ENCODE measurements around the gene RPL22.
A peak's percentile ranks its signal among the peaks of the same experiment; 100 is the strongest.

Gene RPL22

GRCh38 chr1:6202256-6202655 is 2.9 kb upstream of the RPL22 start:
- H3K4me2 ChIP-seq (ENCODE audit: low read length): no peak overlapping the region
- H4K20me1 ChIP-seq (ENCODE audit: control insufficient read depth, insufficient read depth, low read depth, low read length): peaks cover 12% of the 10 kb centered on the region; the same call in 1 of the 2 replicates
- H3K27ac ChIP-seq (ENCODE audit: low read depth, low read length): no peak overlapping the region
- H3K27me3 ChIP-seq (ENCODE audit: control insufficient read depth, low read length): peaks cover 19% of the 10 kb centered on the region
- no peaks in the 10 kb centered on the region for H3K9me3 ChIP-seq (ENCODE audit: control insufficient read depth, insufficient read depth, low read length)
- peaks cover 32% of the 10 kb centered on the region for H3K79me2 ChIP-seq (ENCODE audit: control insufficient read depth, low read length)
- H3F3A ChIP-seq (ENCODE audit: control insufficient read depth, insufficient read depth): no peaks in the 10 kb centered on the region; the same call in 1 of the 2 replicates
- no peak overlapping the region for H3K4me3 ChIP-seq (ENCODE audit: low read length)
- peaks cover 31% of the 10 kb centered on the region for H3K4me1 ChIP-seq (ENCODE audit: control insufficient read depth, low read length)
- peaks cover 21% of the 10 kb centered on the region for H3K36me3 ChIP-seq (ENCODE audit: control insufficient read depth, low read length)
- no peak for TF ChIP-seq EZH2phosphoT487 (IDR thresholded peaks at IDR 0.05; ENCODE audit: borderline replicate concordance, low read length)
- H3K9me2 ChIP-seq (replicated peaks; ENCODE audit: control insufficient read depth, low read length): no peaks in the 10 kb centered on the region

DNA sequence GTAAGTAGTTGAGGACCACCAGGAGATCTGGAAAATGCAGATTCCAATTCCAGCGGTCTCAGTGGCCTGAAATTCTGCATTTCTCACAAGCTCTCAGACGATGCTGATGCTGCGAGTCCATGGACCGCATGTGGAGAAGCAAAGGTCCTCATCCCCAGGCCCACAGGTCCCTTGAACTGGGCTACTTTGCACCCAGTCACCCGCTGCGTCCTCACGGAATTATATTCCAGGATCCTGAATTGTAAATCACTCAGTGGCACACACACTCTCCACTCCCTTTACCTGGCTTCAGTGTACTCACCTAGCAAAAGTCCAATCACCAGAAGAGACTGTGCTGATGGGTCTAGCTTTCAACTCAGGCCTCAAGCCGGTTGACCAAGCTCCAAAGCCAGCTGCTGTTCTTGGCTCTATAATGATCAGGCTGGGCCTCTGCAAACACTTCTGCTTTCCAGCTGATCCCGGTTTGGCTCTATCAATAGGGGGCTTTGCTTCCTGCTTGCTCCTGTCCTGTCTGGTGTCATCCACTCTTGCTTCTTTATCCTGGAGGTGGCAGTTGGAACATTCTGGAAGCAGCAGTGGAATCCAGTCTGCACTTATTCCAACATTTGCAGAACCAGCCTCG is 904 bp upstream of the RPL22 start:
- TF ChIP-seq CTCF (IDR thresholded peaks at IDR 0.05; ENCODE audit: low read depth, low read length, poor library complexity, severe bottlenecking): no peak
- TF ChIP-seq EZH2phosphoT487 (IDR thresholded peaks at IDR 0.05; ENCODE audit: borderline replicate concordance, low read length): no peak
- Histone ChIP-seq H3K4me1 (ENCODE audit: control insufficient read depth, low read length) (peaks cover 34% of the 10 kb centered on the region), H4K20me1 (ENCODE audit: control insufficient read depth, insufficient read depth, low read depth, low read length) (peaks cover 14% of the 10 kb centered on the region; the same call in 1 of the 2 replicates), H3K27ac (ENCODE audit: low read depth, low read length) (peak overlapping the region; percentile 37), H3K36me3 (ENCODE audit: control insufficient read depth, low read length) (peaks cover 40% of the 10 kb centered on the region), H3K4me3 (ENCODE audit: low read length) (peak overlapping the region; percentile 82), H3F3A (ENCODE audit: control insufficient read depth, insufficient read depth) (no peaks in the 10 kb centered on the region; the same call in 1 of the 2 replicates), H3K9me2 (replicated peaks; ENCODE audit: control insufficient read depth, low read length) (no peaks in the 10 kb centered on the region), H3K9me3 (ENCODE audit: control insufficient read depth, insufficient read depth, low read length) (no peaks in the 10 kb centered on the region), H3K79me2 (ENCODE audit: control insufficient read depth, low read length) (peaks cover 51% of the 10 kb centered on the region), H3K27me3 (ENCODE audit: control insufficient read depth, low read length) (no peaks in the 10 kb centered on the region), H3K4me2 (ENCODE audit: low read length) (peak overlapping the region; percentile 71)

DNA sequence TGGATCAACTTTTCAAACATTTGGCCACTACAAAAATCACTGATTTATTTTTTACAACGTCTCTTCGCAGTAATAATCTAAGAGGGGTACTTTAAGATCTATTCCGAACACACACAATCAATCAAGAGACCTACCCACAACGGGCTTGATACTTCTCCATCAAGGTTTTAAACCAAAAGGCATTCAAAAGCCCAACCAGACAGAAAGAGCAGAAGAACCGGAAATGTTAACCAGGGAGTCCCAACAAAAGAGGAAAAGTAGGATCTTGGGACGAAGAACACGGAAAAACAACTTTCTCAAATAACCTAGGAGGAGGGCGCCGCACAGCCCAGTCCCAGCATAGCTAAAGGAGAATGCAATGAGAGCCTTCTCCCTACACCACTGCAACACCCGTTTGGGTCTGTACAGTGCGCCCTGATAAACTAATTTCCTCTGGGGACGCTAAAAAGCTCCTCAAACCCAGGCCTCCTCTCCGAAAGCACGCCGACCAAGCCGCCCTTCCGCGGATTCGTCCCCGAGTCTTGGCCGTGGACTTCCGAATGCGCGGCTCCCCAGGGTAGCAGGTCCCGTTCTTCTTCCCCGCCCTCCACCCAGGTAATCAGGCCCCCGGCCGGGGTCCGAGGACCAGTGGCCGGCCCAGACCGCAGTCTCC is 623 bp downstream of the RPL22 start:
- no peaks in the 10 kb centered on the region for H3K9me3 ChIP-seq (ENCODE audit: control insufficient read depth, insufficient read depth, low read length)
- no peaks in the 10 kb centered on the region for H3K9me2 ChIP-seq (replicated peaks; ENCODE audit: control insufficient read depth, low read length)
- H3K4me3 ChIP-seq (ENCODE audit: low read length): peak overlapping the region; percentile 82
- H3K4me1 ChIP-seq (ENCODE audit: control insufficient read depth, low read length): peaks cover 28% of the 10 kb centered on the region
- peaks cover 14% of the 10 kb centered on the region; the same call in 1 of the 2 replicates for H4K20me1 ChIP-seq (ENCODE audit: control insufficient read depth, insufficient read depth, low read depth, low read length)
- H3K27ac ChIP-seq (ENCODE audit: low read depth, low read length): peak overlapping the region; percentile 55
- peak overlapping the region; percentile 80 for H3K4me2 ChIP-seq (ENCODE audit: low read length)
- TF ChIP-seq CTCF (IDR thresholded peaks at IDR 0.05; ENCODE audit: low read depth, low read length, poor library complexity, severe bottlenecking) (no peak), EZH2phosphoT487 (IDR thresholded peaks at IDR 0.05; ENCODE audit: borderline replicate concordance, low read length) (no peak)
- peaks cover 4% of the 10 kb centered on the region for H3F3A ChIP-seq (ENCODE audit: control insufficient read depth, insufficient read depth)
- H3K79me2 ChIP-seq (ENCODE audit: control insufficient read depth, low read length): peaks cover 65% of the 10 kb centered on the region
- H3K27me3 ChIP-seq (ENCODE audit: control insufficient read depth, low read length): no peaks in the 10 kb centered on the region
- peaks cover 55% of the 10 kb centered on the region for H3K36me3 ChIP-seq (ENCODE audit: control insufficient read depth, low read length)

Data from DOHH2 (cell line).